ENCODE results near the gene DYSF. TPM values are rescaled to one million over a fixed set of nuclear protein-coding genes. Genes with fewer than 3 reads are reported as not detected.
"Not testable (repeated sequence)": the region's sequence is repeated elsewhere in the genome, so short reads cannot be mapped to it uniquely, and the experiment has no call there.

DYSF gene
- total and polyA plus RNA-seq, 5 experiments from 2014 or later: 3.0 to 3.5 (median 3.2) TPM

- POLR2A ChIA-PET: no interaction called here
- peaks cover 12 to 92% (median 47%) of the 10 kb centered on the region in 3 donors for H3K36me3 Mint-ChIP-seq
These were observed 24.6 kb upstream of the DYSF start for GRCh38 chr2:71428472-71429383.

GRCh38 chr2:71445142-71445541 lies 8.2 kb upstream of the DYSF start:
- POLR2A ChIA-PET: not testable (repeated sequence)

More at GRCh38 chr2:71428472-71429383, 24.6 kb upstream of the DYSF start:
- Mint-ChIP-seq H3K27ac (peak overlapping the region in 5 of 10 donors; percentile 7 to 82 (median 36)), H3K4me3 (no peak overlapping the region), H3K4me1 (peaks cover 0 to 8% (median 1%) of the 10 kb centered on the region in 4 donors), H3K9me3 (no peaks in the 10 kb centered on the region), H3K27me3 (no peaks in the 10 kb centered on the region)
- DNase-seq: no peak
- no peak for ATAC-seq

GRCh38 chr2:71446505-71446904 lies 6.9 kb upstream of the DYSF start:
- H3K27ac Mint-ChIP-seq: no peak overlapping the region
- ATAC-seq: no peak
- H3K4me3 Mint-ChIP-seq: no peak overlapping the region
- H3K4me1 Mint-ChIP-seq: peaks cover 0 to 17% (median 3%) of the 10 kb centered on the region in 4 donors
- peaks cover 0 to 2% (median 0%) of the 10 kb centered on the region in 9 donors for H3K9me3 Mint-ChIP-seq
- POLR2A ChIA-PET: interaction anchor here (0.7 kb wide), 1 partner anchor 1949 kb away, joined by 3 read pairs; no protein-coding TSS in a partner anchor
- H3K27me3 Mint-ChIP-seq: peaks cover 0 to 7% (median 2%) of the 10 kb centered on the region in 5 donors
- H3K36me3 Mint-ChIP-seq: peaks cover 0 to under 1% (median 0%) of the 10 kb centered on the region in 3 donors
- no peak for DNase-seq

More at GRCh38 chr2:71445142-71445541, 8.2 kb upstream of the DYSF start:
- H3K4me1 Mint-ChIP-seq: peaks cover 0 to 12% (median 3%) of the 10 kb centered on the region in 4 donors
- ATAC-seq, H3K36me3 Mint-ChIP-seq, DNase-seq, H3K27ac Mint-ChIP-seq, H3K4me3 Mint-ChIP-seq, H3K9me3 Mint-ChIP-seq, H3K27me3 Mint-ChIP-seq: not testable (repeated sequence)

GRCh38 chr2:71449343-71449742 lies 4.0 kb upstream of the DYSF start:
- POLR2A ChIA-PET: no interaction called here
- peaks cover 0 to 2% (median 0%) of the 10 kb centered on the region in 9 donors for H3K9me3 Mint-ChIP-seq
- ATAC-seq (no peak), DNase-seq (no peak)
- H3K4me3 Mint-ChIP-seq: peak overlapping the region in 2 of 10 donors; percentile 24 to 28
- no peaks in the 10 kb centered on the region for H3K36me3 Mint-ChIP-seq
- H3K27ac Mint-ChIP-seq: peak overlapping the region in 2 of 10 donors; percentile 26 to 78
- H3K4me1 Mint-ChIP-seq: peaks cover 4 to 36% (median 18%) of the 10 kb centered on the region in 4 donors
- H3K27me3 Mint-ChIP-seq: peaks cover 9 to 27% (median 15%) of the 10 kb centered on the region in 5 donors

- POLR2A ChIA-PET: no interaction called here
These were observed 1.7 kb upstream of the DYSF start for GRCh38 chr2:71451705-71452104.

GRCh38 chr2:71452565-71452964 lies 796 bp upstream of the DYSF start:
- POLR2A ChIA-PET: no interaction called here
- peaks cover 4 to 48% (median 31%) of the 10 kb centered on the region in 4 donors for H3K4me1 Mint-ChIP-seq
- peak overlapping the region in 2 of 10 donors; percentile 15 to 18 for H3K27ac Mint-ChIP-seq
- peaks cover 21 to 59% (median 42%) of the 10 kb centered on the region in 5 donors for H3K27me3 Mint-ChIP-seq
- no peaks in the 10 kb centered on the region for H3K36me3 Mint-ChIP-seq
- DNase-seq (no peak), ATAC-seq (peak in 1 of 2 donors; percentile 33)
- peak overlapping the region in 4 of 10 donors; percentile 50 to 74 (median 70) for H3K4me3 Mint-ChIP-seq
- H3K9me3 Mint-ChIP-seq: peaks cover 0 to 2% (median 0%) of the 10 kb centered on the region in 9 donors

More at GRCh38 chr2:71451705-71452104, 1.7 kb upstream of the DYSF start:
- H3K27me3 Mint-ChIP-seq: peaks cover 18 to 51% (median 35%) of the 10 kb centered on the region in 5 donors
- no peaks in the 10 kb centered on the region for H3K36me3 Mint-ChIP-seq
- no peak overlapping the region for H3K27ac Mint-ChIP-seq
- no peak for ATAC-seq
- H3K9me3 Mint-ChIP-seq: peaks cover 0 to 2% (median 0%) of the 10 kb centered on the region in 9 donors
- DNase-seq: no peak
- H3K4me3 Mint-ChIP-seq: no peak overlapping the region
- H3K4me1 Mint-ChIP-seq: peaks cover 4 to 48% (median 31%) of the 10 kb centered on the region in 4 donors

- Mint-ChIP-seq H3K4me3 (peak overlapping the region; percentile 6 to 75 (median 62)), H3K9me3 (peaks cover 0 to 2% (median 0%) of the 10 kb centered on the region in 9 donors), H3K27ac (no peak overlapping the region), H3K27me3 (peaks cover 25 to 72% (median 46%) of the 10 kb centered on the region in 5 donors), H3K4me1 (peaks cover 4 to 42% (median 31%) of the 10 kb centered on the region in 4 donors), H3K36me3 (no peaks in the 10 kb centered on the region)
- DNase-seq (no peak), ATAC-seq (no peak)
- POLR2A ChIA-PET: no interaction called here
These were observed 1.1 kb downstream of the DYSF start for GRCh38 chr2:71454221-71455010.

GRCh38 chr2:71455011-71455740 lies 1.8 kb downstream of the DYSF start:
- peaks cover 4 to 37% (median 28%) of the 10 kb centered on the region in 4 donors for H3K4me1 Mint-ChIP-seq
- peaks cover 25 to 72% (median 46%) of the 10 kb centered on the region in 5 donors for H3K27me3 Mint-ChIP-seq
- H3K9me3 Mint-ChIP-seq: peaks cover 0 to 2% (median 0%) of the 10 kb centered on the region in 9 donors
- ATAC-seq (no peak), DNase-seq (no peak)
- H3K36me3 Mint-ChIP-seq: no peaks in the 10 kb centered on the region
- POLR2A ChIA-PET: no interaction called here
- H3K4me3 Mint-ChIP-seq: peak overlapping the region in 8 of 10 donors; percentile 32 to 70 (median 58)
- no peak overlapping the region for H3K27ac Mint-ChIP-seq

GRCh38 chr2:71455741-71456569 lies 2.6 kb downstream of the DYSF start:
- Mint-ChIP-seq H3K27ac (peak overlapping the region in 1 of 10 donors; percentile 38), H3K4me3 (peak overlapping the region in 3 of 10 donors; percentile 60 to 77 (median 68)), H3K27me3 (peaks cover 25 to 71% (median 46%) of the 10 kb centered on the region in 5 donors), H3K9me3 (peaks cover 0 to 2% (median 0%) of the 10 kb centered on the region in 9 donors), H3K36me3 (no peaks in the 10 kb centered on the region), H3K4me1 (peaks cover 4 to 37% (median 28%) of the 10 kb centered on the region in 4 donors)
- DNase-seq: no peak
- POLR2A ChIA-PET: no interaction called here
- ATAC-seq: no peak

- POLR2A ChIA-PET: no interaction called here
- peaks cover 23 to 64% (median 45%) of the 10 kb centered on the region in 5 donors for H3K27me3 Mint-ChIP-seq
- DNase-seq: no peak
- peak overlapping the region in 1 of 10 donors; percentile 55 for H3K4me3 Mint-ChIP-seq
- no peak for ATAC-seq
- peaks cover 4 to 37% (median 25%) of the 10 kb centered on the region in 4 donors for H3K4me1 Mint-ChIP-seq
- H3K9me3 Mint-ChIP-seq: peaks cover 0 to 6% (median 0%) of the 10 kb centered on the region in 9 donors
- no peak overlapping the region for H3K27ac Mint-ChIP-seq
- no peaks in the 10 kb centered on the region for H3K36me3 Mint-ChIP-seq
These were observed 3.3 kb downstream of the DYSF start for GRCh38 chr2:71456617-71457016.
